ENCODE data around the gene AFF3.

AFF3 gene

GRCh38 chr2:99811544-99811943, 330.8 kb downstream of the AFF3 start:
- DNase-seq = no peak

- no peak for DNase-seq
Measured at GRCh38 chr2:99810225-99810624, 332.2 kb downstream of the AFF3 start.

GRCh38 chr2:99809259-99809900, 333.0 kb downstream of the AFF3 start:
- no peak for DNase-seq

GRCh38 chr2:99808361-99809200, 333.8 kb downstream of the AFF3 start:
- no peak for DNase-seq

- no peak for DNase-seq
Measured at GRCh38 chr2:99806758-99807157, 335.6 kb downstream of the AFF3 start.

- DNase-seq = no peak
Measured at GRCh38 chr2:99805930-99806476, 336.4 kb downstream of the AFF3 start.

GRCh38 chr2:99803846-99804245, 338.5 kb downstream of the AFF3 start:
- DNase-seq = no peak

- DNase-seq = no peak
Measured at GRCh38 chr2:99802734-99803133, 339.7 kb downstream of the AFF3 start.

GRCh38 chr2:99801327-99801901, 341.0 kb downstream of the AFF3 start:
- DNase-seq = no peak

GRCh38 chr2:99797475-99797874, 344.9 kb downstream of the AFF3 start:
- DNase-seq = no peak

- DNase-seq = no peak
Measured at GRCh38 chr2:99794414-99794813, 348.0 kb downstream of the AFF3 start.

- no peak for DNase-seq
Measured at GRCh38 chr2:99793022-99793421, 349.4 kb downstream of the AFF3 start.

GRCh38 chr2:99789849-99790248, 352.5 kb downstream of the AFF3 start:
- no peak for DNase-seq

- DNase-seq = no peak
Measured at GRCh38 chr2:99787769-99788382, 354.5 kb downstream of the AFF3 start.

GRCh38 chr2:99786636-99787390, 355.6 kb downstream of the AFF3 start:
- DNase-seq = no peak

GRCh38 chr2:99784946-99785345, 357.4 kb downstream of the AFF3 start:
- DNase-seq = no peak

GRCh38 chr2:99784282-99784681, 358.1 kb downstream of the AFF3 start:
- DNase-seq = no peak

GRCh38 chr2:99780276-99780675, 362.1 kb downstream of the AFF3 start:
- no peak for DNase-seq

GRCh38 chr2:99779276-99779675, 363.1 kb downstream of the AFF3 start:
- no peak for DNase-seq

- no peak for DNase-seq
Measured at GRCh38 chr2:99777656-99778290, 364.6 kb downstream of the AFF3 start.

GRCh38 chr2:99776906-99777646, 365.3 kb downstream of the AFF3 start:
- DNase-seq = no peak

All from SHP77 treated with DMSO at 0.1 percent for 48 hours (cell line).